Measurements from ENCODE around the gene EPHB2. TPM values are rescaled to one million over a fixed set of nuclear protein-coding genes. Genes with fewer than 3 reads are reported as not detected.

Gene EPHB2
- total and polyA plus RNA-seq, 7 experiments from 2014 or later, result 0.27 to 2.2 (median 0.49) TPM; not detected in 3

GRCh38 chr1:22922640-22923039, 212.0 kb downstream of the EPHB2 start:
- ChIA-PET POLR2A (no interaction called here), CTCF (no interaction called here)
- H3K27ac Mint-ChIP-seq, result no peak overlapping the region
- no peaks in the 10 kb centered on the region for H3K27me3 ChIP-seq (ENCODE audit: control insufficient read depth in 2 of 2, insufficient read depth in 2 of 2, low read length in 2 of 2)
- intact Hi-C loops (cut with micrococcal nuclease), result no loop called here
- peaks cover 0 to 4% (median 0%) of the 10 kb centered on the region in 11 donors for H3K9me3 Mint-ChIP-seq
- ATAC-seq, result no peak
- no peaks in the 10 kb centered on the region for H3K9me3 ChIP-seq (ENCODE audit: control insufficient read depth in 2 of 3, low read length in 3 of 3)
- no peak overlapping the region for H3K4me3 Mint-ChIP-seq
- no peaks in the 10 kb centered on the region for H3K36me3 Mint-ChIP-seq
- H3K4me3 ChIP-seq (ENCODE audit: low read length), result no peak overlapping the region
- H3K27me3 Mint-ChIP-seq, result peaks cover 4 to 28% (median 16%) of the 10 kb centered on the region in 5 donors
- H3K4me1 Mint-ChIP-seq, result no peaks in the 10 kb centered on the region
- no peaks in the 10 kb centered on the region for H3K36me3 ChIP-seq (ENCODE audit: control insufficient read depth in 2 of 3, insufficient read depth in 3 of 3, low read length in 3 of 3)
- no peaks in the 10 kb centered on the region for H3K4me1 ChIP-seq (ENCODE audit: control insufficient read depth in 2 of 2, insufficient read depth in 2 of 2, low read length in 2 of 2)
- no peak overlapping the region for H3K27ac ChIP-seq (ENCODE audit: low read depth, low read length)
- DNase-seq, result no peak

GRCh38 chr1:22925111-22925510, 214.5 kb downstream of the EPHB2 start:
- Histone ChIP-seq H3K27ac (ENCODE audit: low read depth, low read length) (no peak overlapping the region), H3K27me3 (ENCODE audit: control insufficient read depth in 2 of 2, insufficient read depth in 2 of 2, low read length in 2 of 2) (no peaks in the 10 kb centered on the region), H3K4me3 (ENCODE audit: low read length) (no peak overlapping the region), H3K9me3 (ENCODE audit: control insufficient read depth in 2 of 3, low read length in 3 of 3) (no peaks in the 10 kb centered on the region), H3K36me3 (ENCODE audit: control insufficient read depth in 2 of 3, insufficient read depth in 3 of 3, low read length in 3 of 3) (no peaks in the 10 kb centered on the region), H3K4me1 (ENCODE audit: control insufficient read depth in 2 of 2, insufficient read depth in 2 of 2, low read length in 2 of 2) (no peaks in the 10 kb centered on the region)
- Mint-ChIP-seq H3K36me3 (no peaks in the 10 kb centered on the region), H3K9me3 (peaks cover 0 to 4% (median 0%) of the 10 kb centered on the region in 11 donors), H3K4me3 (no peak overlapping the region), H3K27me3 (peaks cover 4 to 41% (median 31%) of the 10 kb centered on the region in 5 donors), H3K27ac (no peak overlapping the region), H3K4me1 (no peaks in the 10 kb centered on the region)
- ChIA-PET CTCF (no interaction called here), POLR2A (no interaction called here)
- DNase-seq (no peak), ATAC-seq (no peak)
- intact Hi-C loops (cut with micrococcal nuclease), result no loop called here

- ChIA-PET CTCF (no interaction called here), POLR2A (no interaction called here)
- ATAC-seq (peak; percentile 24), DNase-seq (no peak)
- peaks cover 0 to 2% (median 0%) of the 10 kb centered on the region in 11 donors for H3K9me3 Mint-ChIP-seq
- Histone ChIP-seq H3K36me3 (ENCODE audit: control insufficient read depth in 2 of 3, insufficient read depth in 3 of 3, low read length in 3 of 3) (no peaks in the 10 kb centered on the region), H3K4me1 (ENCODE audit: control insufficient read depth in 2 of 2, insufficient read depth in 2 of 2, low read length in 2 of 2) (no peaks in the 10 kb centered on the region), H3K4me3 (ENCODE audit: low read length) (no peak overlapping the region), H3K27me3 (ENCODE audit: control insufficient read depth in 2 of 2, insufficient read depth in 2 of 2, low read length in 2 of 2) (no peaks in the 10 kb centered on the region), H3K9me3 (ENCODE audit: control insufficient read depth in 2 of 3, low read length in 3 of 3) (no peaks in the 10 kb centered on the region), H3K27ac (ENCODE audit: low read depth, low read length) (no peak overlapping the region)
- H3K27me3 Mint-ChIP-seq, result peaks cover 4 to 25% (median 22%) of the 10 kb centered on the region in 5 donors
- intact Hi-C loops (cut with micrococcal nuclease), result loop anchor here in 1 of 2 donors (5.0 kb wide), 1 partner anchor 228 kb away; no protein-coding TSS in a partner anchor
- H3K36me3 Mint-ChIP-seq, result no peaks in the 10 kb centered on the region
- no peak overlapping the region for H3K4me3 Mint-ChIP-seq
- H3K27ac Mint-ChIP-seq, result no peak overlapping the region
- no peaks in the 10 kb centered on the region for H3K4me1 Mint-ChIP-seq
These were observed 219.7 kb downstream of the EPHB2 start for GRCh38 chr1:22930240-22930912.

DNA sequence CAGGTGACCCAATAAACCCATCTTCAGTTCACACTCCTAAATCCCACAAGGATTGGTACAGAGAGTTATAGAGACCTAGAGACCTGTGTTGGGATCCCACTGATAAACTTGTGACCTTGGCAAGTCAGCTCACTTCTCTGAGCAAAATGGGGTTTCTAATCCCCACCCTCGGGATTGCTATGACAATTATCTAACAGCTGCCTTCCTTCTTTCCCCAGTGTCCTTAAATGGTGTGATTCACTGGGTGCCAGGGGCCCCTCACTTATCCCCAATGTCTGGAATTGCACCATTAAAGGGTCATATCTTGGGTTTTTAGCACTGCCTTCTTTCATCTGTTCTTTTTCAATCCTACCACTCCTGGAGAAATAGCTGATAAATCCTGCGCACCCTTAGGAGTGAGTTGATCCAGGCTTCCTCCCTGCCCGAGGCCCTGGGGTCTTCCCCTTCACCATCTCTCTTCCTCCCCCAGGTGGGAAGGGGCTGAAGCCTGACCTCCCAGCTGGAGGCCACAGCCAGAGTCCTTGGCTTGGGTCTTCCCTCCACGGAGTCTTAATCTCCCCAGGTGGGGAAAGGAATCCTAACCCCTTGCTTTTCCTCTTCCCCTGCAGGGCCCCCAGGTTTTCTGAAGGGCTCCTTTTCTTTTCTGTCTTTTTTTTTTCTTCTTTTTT, 222.3 kb downstream of the EPHB2 start:
- H3K9me3 ChIP-seq (ENCODE audit: control insufficient read depth in 2 of 3, low read length in 3 of 3), result no peaks in the 10 kb centered on the region
- ChIA-PET POLR2A (no interaction called here), CTCF (interaction anchor here (0.5 kb wide), 1 partner anchor 760 kb away, joined by 3 read pairs; no protein-coding TSS in a partner anchor)
- no peak overlapping the region for H3K27ac ChIP-seq (ENCODE audit: low read depth, low read length)
- DNase-seq, result no peak
- no peak overlapping the region for H3K4me3 ChIP-seq (ENCODE audit: low read length)
- Mint-ChIP-seq H3K36me3 (no peaks in the 10 kb centered on the region), H3K9me3 (peaks cover 0 to 2% (median 0%) of the 10 kb centered on the region in 11 donors), H3K27me3 (peaks cover 2 to 15% (median 15%) of the 10 kb centered on the region in 5 donors), H3K4me3 (no peak overlapping the region), H3K4me1 (no peaks in the 10 kb centered on the region), H3K27ac (no peak overlapping the region)
- ATAC-seq, result no peak
- no peaks in the 10 kb centered on the region for H3K36me3 ChIP-seq (ENCODE audit: control insufficient read depth in 2 of 3, insufficient read depth in 3 of 3, low read length in 3 of 3)
- intact Hi-C loops (cut with micrococcal nuclease), result loop anchor here in 1 of 2 donors (5.0 kb wide), 1 partner anchor 231 kb away; no protein-coding TSS in a partner anchor
- H3K27me3 ChIP-seq (ENCODE audit: control insufficient read depth in 2 of 2, insufficient read depth in 2 of 2, low read length in 2 of 2), result no peaks in the 10 kb centered on the region
- no peaks in the 10 kb centered on the region for H3K4me1 ChIP-seq (ENCODE audit: control insufficient read depth in 2 of 2, insufficient read depth in 2 of 2, low read length in 2 of 2)

DNA sequence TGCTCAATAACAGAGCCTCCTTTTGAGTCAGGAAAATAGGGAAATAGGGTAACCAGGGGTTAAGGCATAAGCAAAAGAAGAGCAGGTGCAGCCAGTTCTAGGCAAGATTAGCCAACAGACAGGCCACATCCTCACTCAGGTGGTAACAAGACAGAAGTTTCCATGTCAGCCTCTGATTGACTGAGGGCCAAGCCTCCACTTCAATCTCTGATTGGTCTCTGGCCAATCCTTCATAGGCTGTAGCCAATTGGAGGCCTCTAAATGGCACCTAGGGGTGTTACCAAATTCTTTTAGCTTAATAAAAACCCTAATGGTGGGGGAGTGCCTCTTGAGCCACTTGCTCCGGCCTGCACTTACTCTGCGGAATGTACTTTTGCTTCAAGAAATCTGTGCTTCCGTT, 224.8 kb downstream of the EPHB2 start:
- Mint-ChIP-seq H3K9me3 (peaks cover 1 to 10% (median 7%) of the 10 kb centered on the region in 11 donors), H3K36me3 (no peaks in the 10 kb centered on the region), H3K4me3 (no peak overlapping the region), H3K27me3 (peaks cover 2 to 12% (median 6%) of the 10 kb centered on the region in 5 donors), H3K4me1 (no peaks in the 10 kb centered on the region), H3K27ac (no peak overlapping the region)
- no peaks in the 10 kb centered on the region for H3K4me1 ChIP-seq (ENCODE audit: control insufficient read depth in 2 of 2, insufficient read depth in 2 of 2, low read length in 2 of 2)
- H3K9me3 ChIP-seq (ENCODE audit: control insufficient read depth in 2 of 3, low read length in 3 of 3), result no peaks in the 10 kb centered on the region
- H3K27me3 ChIP-seq (ENCODE audit: control insufficient read depth in 2 of 2, insufficient read depth in 2 of 2, low read length in 2 of 2), result no peaks in the 10 kb centered on the region
- DNase-seq (no peak), ATAC-seq (no peak)
- CTCF ChIA-PET, result no interaction called here
- POLR2A ChIA-PET, result no interaction called here
- H3K27ac ChIP-seq (ENCODE audit: low read depth, low read length), result no peak overlapping the region
- H3K4me3 ChIP-seq (ENCODE audit: low read length), result no peak overlapping the region
- H3K36me3 ChIP-seq (ENCODE audit: control insufficient read depth in 2 of 3, insufficient read depth in 3 of 3, low read length in 3 of 3), result no peaks in the 10 kb centered on the region
- intact Hi-C loops (cut with micrococcal nuclease), result no loop called here

GRCh38 chr1:22936681-22937080, 226.0 kb downstream of the EPHB2 start:
- Histone ChIP-seq H3K27me3 (ENCODE audit: control insufficient read depth in 2 of 2, insufficient read depth in 2 of 2, low read length in 2 of 2) (no peaks in the 10 kb centered on the region), H3K4me3 (ENCODE audit: low read length) (no peak overlapping the region), H3K27ac (ENCODE audit: low read depth, low read length) (no peak overlapping the region), H3K36me3 (ENCODE audit: control insufficient read depth in 2 of 3, insufficient read depth in 3 of 3, low read length in 3 of 3) (no peaks in the 10 kb centered on the region), H3K9me3 (ENCODE audit: control insufficient read depth in 2 of 3, low read length in 3 of 3) (no peaks in the 10 kb centered on the region), H3K4me1 (ENCODE audit: control insufficient read depth in 2 of 2, insufficient read depth in 2 of 2, low read length in 2 of 2) (no peaks in the 10 kb centered on the region)
- Mint-ChIP-seq H3K36me3 (peaks cover 0 to 1% (median 0%) of the 10 kb centered on the region in 5 donors), H3K4me1 (no peaks in the 10 kb centered on the region), H3K27ac (no peak overlapping the region), H3K27me3 (peaks cover 4 to 18% (median 12%) of the 10 kb centered on the region in 5 donors), H3K4me3 (no peak overlapping the region), H3K9me3 (peaks cover 2 to 21% (median 13%) of the 10 kb centered on the region in 11 donors)
- DNase-seq (no peak), ATAC-seq (no peak)
- intact Hi-C loops (cut with micrococcal nuclease), result no loop called here
- CTCF ChIA-PET, result no interaction called here
- POLR2A ChIA-PET, result no interaction called here

Measured in naive thymus-derived CD4-positive, alpha-beta T cell (primary cell).